GM13976 (cell line): ENCODE results near the gene RARB.

Source experiments
- DNase-seq: peaks from one replicate; pipeline ENCODE4 v3.0.0; 2012; ENCODE audit warnings: low spot score
- in situ Hi-C: fragments of 300-500 bp; cut with MboI; formaldehyde crosslinking; loops from one replicate; pipeline ENCODE4 v1.12.0; 2022; ENCODE audit warnings: low sequenced_read_pairs, mixed read lengths, inconsistent platforms; ENCODE audit not compliant: unreplicated experiment
- TF ChIP-seq, protein P1 (sequence below): IDR thresholded peaks from 2 replicates; pipeline ENCODE4 v1.5.1; 2012; ENCODE audit warnings: borderline replicate concordance, mild to moderate bottlenecking; ENCODE audit not compliant: insufficient read depth; ENCODE audit errors: extremely low read depth, missing control alignments, control extremely low read depth

Gene RARB

DNA sequence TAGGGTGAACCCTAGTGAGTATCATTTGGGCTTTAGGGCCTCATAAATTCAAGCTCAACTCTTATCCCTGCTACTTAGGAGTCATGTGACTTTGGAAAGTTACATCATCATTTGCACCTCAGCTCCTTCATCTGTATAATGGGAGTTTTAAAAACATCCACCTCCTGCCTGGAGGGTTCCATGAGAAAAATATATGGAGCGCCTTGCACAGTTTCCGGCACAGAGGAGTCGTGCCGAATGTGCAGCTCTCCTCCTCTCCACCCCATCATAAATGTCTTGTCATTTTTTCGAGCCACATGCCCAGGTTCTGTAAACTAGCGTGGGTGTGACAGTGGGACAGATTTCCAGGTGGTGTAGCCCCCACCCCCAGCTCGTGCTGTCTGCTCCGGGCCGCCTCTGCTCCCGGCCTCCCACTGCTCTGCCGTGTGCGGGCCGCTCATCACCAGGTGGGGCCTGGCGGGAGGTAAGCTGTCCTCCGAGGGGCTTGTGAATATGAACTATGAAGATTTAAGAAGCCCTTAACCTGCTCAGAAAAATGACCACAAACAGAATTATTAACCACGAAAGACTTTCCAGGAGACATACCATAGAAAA lies 146.2 kb downstream of the RARB start:
- TF ChIP-seq, protein P1, sequence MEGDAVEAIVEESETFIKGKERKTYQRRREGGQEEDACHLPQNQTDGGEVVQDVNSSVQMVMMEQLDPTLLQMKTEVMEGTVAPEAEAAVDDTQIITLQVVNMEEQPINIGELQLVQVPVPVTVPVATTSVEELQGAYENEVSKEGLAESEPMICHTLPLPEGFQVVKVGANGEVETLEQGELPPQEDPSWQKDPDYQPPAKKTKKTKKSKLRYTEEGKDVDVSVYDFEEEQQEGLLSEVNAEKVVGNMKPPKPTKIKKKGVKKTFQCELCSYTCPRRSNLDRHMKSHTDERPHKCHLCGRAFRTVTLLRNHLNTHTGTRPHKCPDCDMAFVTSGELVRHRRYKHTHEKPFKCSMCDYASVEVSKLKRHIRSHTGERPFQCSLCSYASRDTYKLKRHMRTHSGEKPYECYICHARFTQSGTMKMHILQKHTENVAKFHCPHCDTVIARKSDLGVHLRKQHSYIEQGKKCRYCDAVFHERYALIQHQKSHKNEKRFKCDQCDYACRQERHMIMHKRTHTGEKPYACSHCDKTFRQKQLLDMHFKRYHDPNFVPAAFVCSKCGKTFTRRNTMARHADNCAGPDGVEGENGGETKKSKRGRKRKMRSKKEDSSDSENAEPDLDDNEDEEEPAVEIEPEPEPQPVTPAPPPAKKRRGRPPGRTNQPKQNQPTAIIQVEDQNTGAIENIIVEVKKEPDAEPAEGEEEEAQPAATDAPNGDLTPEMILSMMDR = no peak
- in situ Hi-C loops = no loop called here
- DNase-seq = no peak

DNA sequence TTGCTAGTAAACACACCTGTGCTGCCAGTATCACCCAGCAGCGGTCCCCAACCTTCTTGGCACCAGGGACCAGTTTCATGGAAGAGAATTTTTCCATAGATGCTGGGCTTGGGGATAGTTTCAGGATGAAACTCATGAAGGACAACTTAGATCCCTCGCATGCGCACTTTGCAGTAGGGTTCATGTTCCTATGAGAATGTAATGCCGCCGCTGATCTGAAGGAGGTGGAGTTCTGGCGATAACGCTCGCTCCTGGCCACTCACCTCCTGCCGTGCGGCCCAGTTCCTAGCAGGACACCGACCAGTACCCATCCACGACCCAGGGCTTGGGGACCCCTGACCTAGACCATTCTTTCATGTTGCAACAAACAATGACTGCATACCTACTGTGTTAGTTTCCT lies 146.9 kb downstream of the RARB start:
- DNase-seq = no peak
- in situ Hi-C loops = loop anchor here (25.0 kb wide), 1 partner anchor 613 kb away; no protein-coding TSS in a partner anchor
- TF ChIP-seq, protein P1 = no peak

DNA sequence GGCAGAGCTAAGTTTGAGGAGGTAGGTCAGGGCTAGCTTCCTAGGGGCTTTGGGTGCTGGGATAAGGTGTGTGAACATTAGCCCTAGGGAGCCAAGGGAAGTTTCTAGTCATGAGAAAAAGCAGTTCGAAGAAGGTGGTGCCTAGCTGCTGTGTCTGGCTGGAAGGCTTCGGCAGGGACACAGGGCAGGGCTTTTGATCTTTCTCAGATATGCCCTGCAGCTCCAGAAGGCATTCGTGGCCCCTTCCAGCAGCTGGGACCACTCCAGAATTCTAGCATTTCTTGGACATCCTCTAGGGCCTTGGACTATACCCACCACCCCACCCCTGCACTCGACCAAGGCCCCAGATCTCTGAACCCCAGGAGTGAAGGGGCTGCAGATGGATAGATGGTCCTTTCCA lies 148.1 kb downstream of the RARB start:
- in situ Hi-C loops = loop anchor here (25.0 kb wide), 1 partner anchor 614 kb away; no protein-coding TSS in a partner anchor
- no peak for DNase-seq
- TF ChIP-seq, protein P1 = no peak

DNA sequence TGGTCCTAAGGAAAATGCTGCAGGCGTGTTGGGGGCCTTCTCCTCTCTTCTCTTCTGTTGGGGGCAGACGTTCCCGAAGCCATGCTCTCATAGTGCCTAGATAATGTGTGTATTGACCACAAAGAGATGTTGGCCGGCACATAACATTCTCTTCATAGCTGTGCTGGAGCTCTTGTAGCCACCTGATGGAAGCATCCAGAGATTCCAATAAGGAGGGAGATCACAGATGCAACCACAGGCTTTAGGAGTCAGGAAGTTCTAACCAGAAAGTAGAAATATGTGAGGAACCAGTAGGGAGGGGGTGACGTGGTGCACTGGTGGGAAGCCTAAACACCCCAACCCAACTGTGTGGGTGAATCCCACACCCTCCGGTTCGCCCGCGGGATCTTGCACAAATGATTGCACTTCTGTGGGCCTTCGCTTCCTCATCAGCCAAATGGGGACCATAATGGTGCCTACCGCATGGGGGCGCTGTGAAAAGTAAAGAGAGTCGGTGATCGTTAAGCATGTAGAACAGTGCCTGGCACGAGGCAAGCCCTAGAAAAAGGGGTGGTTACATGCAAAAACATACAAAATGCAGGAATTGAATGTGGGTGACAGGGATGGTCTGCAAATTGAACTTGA lies 148.9 kb downstream of the RARB start:
- DNase-seq = no peak
- TF ChIP-seq, protein P1 = no peak
- in situ Hi-C loops = loop anchor here (25.0 kb wide), 1 partner anchor 615 kb away; no protein-coding TSS in a partner anchor

DNA sequence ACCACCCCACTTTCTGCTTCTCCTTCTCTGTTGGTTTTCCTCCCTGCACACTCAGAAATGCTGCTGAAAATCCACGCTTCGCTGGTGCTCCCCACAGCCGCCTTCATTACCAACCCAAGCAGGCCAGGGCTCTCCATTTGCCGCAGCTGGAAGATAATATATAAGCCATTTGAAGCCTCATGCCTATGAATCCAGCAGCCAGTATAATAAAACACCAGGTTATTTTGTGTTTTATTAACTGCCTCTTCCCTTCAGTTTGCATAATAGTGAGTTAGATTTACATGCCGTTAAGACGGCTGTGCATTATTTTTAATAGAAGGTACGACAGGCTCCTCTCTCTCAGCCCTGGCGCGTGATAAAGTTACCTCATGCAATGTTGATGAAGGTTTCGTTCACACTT lies 150.0 kb downstream of the RARB start:
- in situ Hi-C loops = loop anchor here (25.0 kb wide), 1 partner anchor 616 kb away; no protein-coding TSS in a partner anchor
- DNase-seq = no peak
- TF ChIP-seq, protein P1 = no peak

DNA sequence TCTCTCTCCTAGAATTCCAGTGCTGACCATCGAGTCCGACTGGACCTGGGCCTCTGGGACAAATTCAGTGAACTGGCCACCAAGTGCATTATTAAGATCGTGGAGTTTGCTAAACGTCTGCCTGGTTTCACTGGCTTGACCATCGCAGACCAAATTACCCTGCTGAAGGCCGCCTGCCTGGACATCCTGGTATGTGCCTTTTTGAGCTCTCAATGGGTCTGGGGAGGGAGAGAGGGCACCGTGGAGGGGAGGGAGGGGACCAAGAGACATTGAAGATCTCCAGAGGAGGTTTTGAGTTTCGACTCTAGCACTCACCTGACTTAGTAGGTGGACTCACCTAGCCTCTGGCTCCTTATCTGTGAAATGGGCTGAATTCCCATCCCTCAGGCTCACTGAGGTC lies 152.5 kb downstream of the RARB start:
- DNase-seq = no peak
- in situ Hi-C loops = loop anchor here (25.0 kb wide), 1 partner anchor 618 kb away; no protein-coding TSS in a partner anchor

More for the DNA sequence above, 152.5 kb downstream of the RARB start:
- TF ChIP-seq, protein P1 = no peak
